C4-2B (cell line): ENCODE results near the gene TEX26.

Experiments used
- H3K27ac ChIP-seq: fragments of 450-650 bp; 2 replicates; pipeline ENCODE4 v1.5.1; 2017
- ZFX ChIP-seq: fragments of 450-650 bp; IDR thresholded peaks from 2 replicates; pipeline ENCODE4 v1.6.1; 2017
- TF ChIP-seq, protein P1 (sequence below): fragments of 450-650 bp; conservative IDR thresholded peaks from 2 replicates; pipeline ENCODE4 v1.5.1; 2017; ENCODE audit warnings: mild to moderate bottlenecking

TEX26 gene

DNA sequence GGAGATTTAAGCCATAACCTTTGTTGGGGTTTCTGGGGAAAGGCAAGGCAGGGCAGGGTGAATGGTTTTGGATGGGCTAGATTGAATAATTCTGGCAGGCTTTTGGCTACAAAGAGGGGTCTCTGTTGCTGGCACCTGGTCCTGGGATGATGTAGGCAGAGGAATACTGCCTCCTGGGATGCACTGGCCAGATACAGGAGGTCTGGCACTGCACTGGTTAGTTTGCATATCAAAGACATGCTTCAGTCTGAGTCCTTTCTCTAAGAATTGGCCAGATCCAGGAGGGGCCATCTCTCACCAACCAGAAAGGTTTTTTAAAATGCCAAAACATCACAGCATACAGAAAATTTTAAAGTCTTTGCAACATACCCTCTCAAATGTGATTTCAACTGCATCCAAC is 34.4 kb upstream of the TEX26 start:
- no peak overlapping the region for H3K27ac ChIP-seq
- TF ChIP-seq, protein P1, sequence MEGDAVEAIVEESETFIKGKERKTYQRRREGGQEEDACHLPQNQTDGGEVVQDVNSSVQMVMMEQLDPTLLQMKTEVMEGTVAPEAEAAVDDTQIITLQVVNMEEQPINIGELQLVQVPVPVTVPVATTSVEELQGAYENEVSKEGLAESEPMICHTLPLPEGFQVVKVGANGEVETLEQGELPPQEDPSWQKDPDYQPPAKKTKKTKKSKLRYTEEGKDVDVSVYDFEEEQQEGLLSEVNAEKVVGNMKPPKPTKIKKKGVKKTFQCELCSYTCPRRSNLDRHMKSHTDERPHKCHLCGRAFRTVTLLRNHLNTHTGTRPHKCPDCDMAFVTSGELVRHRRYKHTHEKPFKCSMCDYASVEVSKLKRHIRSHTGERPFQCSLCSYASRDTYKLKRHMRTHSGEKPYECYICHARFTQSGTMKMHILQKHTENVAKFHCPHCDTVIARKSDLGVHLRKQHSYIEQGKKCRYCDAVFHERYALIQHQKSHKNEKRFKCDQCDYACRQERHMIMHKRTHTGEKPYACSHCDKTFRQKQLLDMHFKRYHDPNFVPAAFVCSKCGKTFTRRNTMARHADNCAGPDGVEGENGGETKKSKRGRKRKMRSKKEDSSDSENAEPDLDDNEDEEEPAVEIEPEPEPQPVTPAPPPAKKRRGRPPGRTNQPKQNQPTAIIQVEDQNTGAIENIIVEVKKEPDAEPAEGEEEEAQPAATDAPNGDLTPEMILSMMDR: no peak
- TF ChIP-seq ZFX: no peak

DNA sequence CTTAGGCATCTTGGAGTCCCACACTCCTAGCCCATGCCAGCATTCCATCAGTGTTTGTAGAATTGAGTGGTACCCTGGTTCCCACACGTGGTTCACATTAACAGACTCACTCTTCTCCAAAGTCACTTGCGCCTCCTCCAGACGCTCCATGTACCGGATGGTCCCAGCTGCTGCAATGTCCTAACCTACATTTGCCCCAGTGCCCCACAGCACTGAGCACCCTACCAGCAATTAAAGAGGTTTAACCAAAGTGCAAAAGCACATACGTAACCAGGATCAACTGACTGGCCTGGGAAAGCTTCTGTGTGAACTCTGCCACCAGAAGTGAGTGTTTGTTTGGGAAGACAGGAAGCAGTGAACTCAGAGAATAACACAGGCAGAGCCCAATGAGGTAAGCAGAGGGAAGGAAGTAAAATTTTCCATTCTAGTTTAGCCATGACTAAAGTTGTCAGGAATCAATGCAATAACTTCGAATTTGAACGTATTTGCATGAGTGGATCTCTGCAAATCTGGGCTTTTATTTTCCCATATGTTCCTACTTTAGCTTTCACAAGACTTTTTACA is 33.7 kb upstream of the TEX26 start:
- H3K27ac ChIP-seq: no peak overlapping the region
- TF ChIP-seq, protein P1: no peak
- no peak for TF ChIP-seq ZFX

DNA sequence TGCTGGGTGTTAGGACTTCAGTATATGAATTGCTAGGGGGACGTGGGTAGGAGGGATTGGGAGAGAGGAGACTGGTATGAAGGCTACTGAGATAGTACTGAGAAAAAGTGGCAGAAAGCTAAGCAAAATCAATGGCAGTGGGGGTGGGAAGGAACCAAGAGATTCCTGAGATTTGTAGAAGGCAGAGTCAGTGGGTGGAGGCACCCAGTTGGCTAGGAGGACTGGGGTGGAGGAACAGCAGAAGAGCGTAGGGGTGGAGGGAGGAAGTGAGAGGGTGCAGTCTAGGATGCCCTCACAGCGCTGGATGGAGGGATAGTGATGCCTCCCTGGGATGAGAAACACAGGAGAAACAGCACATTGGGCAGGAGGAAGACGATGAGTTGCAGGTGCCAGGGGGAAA is 32.0 kb upstream of the TEX26 start:
- no peak overlapping the region for H3K27ac ChIP-seq
- TF ChIP-seq, protein P1: no peak
- TF ChIP-seq ZFX: no peak

DNA sequence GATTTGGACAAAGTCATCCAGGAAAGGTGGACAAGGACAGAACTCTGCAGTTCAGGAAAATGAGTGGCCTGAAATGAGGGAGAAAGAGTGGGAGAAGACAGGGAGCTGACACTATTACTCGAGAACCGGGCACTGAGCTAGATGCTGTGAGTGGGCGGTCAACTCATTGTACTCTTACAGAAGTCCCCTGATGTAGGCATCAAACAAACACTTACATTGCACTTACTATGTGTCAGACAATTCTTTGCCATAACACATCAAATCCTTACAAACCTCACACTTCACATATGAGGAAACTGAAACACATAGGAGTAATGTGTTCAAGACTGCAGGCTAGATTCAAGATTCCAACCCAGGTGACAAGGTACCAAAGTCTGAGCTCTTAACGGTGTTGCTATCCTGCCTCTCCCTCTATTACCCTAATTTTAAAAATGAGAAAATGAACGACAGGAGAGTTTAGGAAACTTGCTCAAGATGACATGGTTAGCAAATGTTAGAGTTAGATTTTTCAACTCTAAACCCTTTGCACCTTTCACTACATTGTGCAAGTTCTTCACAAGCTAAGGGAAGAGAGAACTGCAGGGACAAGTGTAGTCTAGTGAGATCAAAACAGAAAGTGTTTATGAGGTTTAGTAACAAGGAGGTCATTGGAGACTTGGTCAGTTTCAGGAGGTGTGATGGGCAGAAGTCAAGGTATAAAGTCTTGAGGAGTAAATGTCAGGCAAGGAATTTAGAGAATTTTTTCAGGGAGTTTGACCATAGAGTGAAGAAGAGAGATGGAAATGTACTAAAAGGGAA is 31.3 kb upstream of the TEX26 start:
- no peak for TF ChIP-seq ZFX
- TF ChIP-seq, protein P1: no peak
- no peak overlapping the region for H3K27ac ChIP-seq

DNA sequence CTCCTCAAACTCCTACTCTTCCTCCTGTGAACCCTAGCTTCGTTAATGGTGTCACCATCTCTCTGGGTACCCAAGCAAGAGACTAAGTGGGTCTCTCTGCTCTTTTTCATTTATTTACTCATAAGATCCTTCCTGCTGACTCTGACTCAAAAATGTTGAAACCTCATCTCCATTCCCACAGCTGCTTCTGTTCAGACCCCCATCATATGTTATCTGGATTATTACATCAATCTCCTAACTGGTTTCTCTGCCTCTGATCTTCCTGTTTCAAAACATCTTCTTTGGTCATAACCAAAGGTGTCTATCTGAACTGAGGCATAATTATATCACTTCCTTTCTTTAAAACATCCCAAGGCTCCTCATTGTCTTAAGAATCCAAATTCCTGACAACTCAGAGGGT is 28.4 kb upstream of the TEX26 start:
- no peak overlapping the region for H3K27ac ChIP-seq
- TF ChIP-seq, protein P1: no peak

DNA sequence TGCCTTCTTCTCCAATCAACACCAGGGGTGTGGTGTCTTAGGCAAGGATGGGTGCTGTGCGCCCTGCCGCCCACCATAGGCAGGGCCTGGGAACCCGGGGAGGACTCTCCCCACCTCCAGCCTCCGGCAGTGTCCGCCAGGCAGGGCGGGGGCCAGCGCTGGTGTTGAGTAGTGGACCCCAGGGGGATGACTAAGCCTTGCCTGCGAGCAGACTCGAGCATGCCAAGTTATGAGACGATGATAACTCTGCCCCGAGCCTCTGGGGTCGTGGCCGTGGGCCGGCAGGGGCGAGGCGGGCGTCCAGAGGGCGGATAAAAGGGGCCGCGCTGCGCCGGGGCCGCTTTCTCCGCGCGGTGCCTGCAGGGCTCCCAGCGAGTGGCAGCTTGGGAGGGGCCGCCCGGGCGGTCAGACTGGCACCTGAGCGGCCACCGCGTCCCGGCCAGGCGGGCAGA is 26.5 kb upstream of the TEX26 start, which contains the start of gene MEDAG:
MEDAG (plus strand) TSS at position 340 of the 452 bp plus-strand sequence. CDS start 245 bp downstream, outside the sequence.
- TF ChIP-seq ZFX: no peak
- TF ChIP-seq, protein P1: no peak
- no peak within 1 kb of the TSS for H3K27ac ChIP-seq

DNA sequence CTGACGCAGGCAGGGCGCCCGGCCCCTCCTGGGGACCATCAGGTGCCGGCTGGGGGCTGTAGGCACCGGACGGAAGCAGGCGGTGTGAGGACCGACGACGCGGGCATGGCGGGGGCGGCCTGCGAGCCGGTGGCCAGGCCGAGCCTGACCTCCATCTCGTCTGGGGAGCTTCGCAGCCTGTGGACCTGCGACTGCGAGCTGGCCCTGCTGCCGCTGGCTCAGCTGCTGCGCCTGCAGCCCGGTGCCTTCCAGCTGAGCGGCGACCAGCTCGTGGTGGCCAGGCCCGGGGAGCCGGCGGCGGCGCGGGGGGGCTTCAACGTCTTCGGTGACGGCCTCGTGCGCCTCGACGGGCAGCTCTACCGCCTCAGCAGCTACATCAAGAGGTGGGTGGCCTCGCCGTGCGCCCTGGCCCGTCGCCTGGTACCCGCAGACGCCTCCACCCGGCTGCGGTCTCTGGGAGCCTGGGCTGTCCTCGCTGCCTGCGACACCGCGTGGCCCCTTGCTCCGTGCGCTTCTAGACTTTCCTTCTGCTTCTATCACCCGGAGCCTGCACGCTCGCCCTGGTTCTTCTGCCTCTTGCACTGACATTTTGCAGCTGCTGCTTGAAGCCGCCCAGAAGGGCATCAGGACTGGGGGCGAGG is 25.9 kb upstream of the TEX26 start:
- no peak overlapping the region for H3K27ac ChIP-seq
- TF ChIP-seq, protein P1: no peak
- TF ChIP-seq ZFX: no peak
